ENCODE measurements around the gene USP40. TPM values are rescaled to one million over a fixed set of nuclear protein-coding genes. Genes with fewer than 3 reads are reported as not detected.

Gene USP40
- total and polyA plus RNA-seq, 4 donors = 29.4 to 40.2 (median 32.2) TPM

DNA sequence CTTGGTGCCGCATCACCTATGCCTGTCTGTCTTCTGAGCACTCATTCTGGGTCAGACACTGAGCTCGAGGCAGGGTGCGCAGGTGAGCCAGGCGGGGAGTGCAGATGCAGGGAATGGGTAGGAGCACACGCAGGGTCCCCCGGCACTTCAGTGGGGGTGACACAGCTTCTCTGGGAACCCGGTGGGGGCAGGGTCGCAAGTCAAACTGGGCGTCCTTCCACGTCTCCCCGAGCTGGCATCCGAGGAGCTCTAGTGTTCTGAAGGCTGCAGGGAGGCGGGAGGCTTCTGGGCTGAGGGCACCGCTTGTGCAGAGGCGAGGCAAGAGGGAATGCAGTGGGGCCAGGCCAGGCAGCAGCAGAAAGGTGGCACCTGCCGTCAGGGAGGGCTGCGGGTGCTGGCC is 126.3 kb downstream of the USP40 start:
- peaks cover 76% of the 10 kb centered on the region for H3K36me3 ChIP-seq (ENCODE audit: control insufficient read depth, insufficient read depth, low read length)
- H3K27me3 ChIP-seq (ENCODE audit: control insufficient read depth, insufficient read depth, low read length) = no peaks in the 10 kb centered on the region
- DNase-seq (ENCODE audit: low read depth in 4 of 6, low spot score in 6 of 6) = no peak
- H3K4me1 ChIP-seq (ENCODE audit: control insufficient read depth, insufficient read depth, low read length) = peaks cover 3% of the 10 kb centered on the region
- H3K4me3 ChIP-seq (ENCODE audit: low read depth, low read length) = no peak overlapping the region
- no peaks in the 10 kb centered on the region for H3K9me3 ChIP-seq (ENCODE audit: control insufficient read depth, insufficient read depth, low read length)
- H3K27ac ChIP-seq (ENCODE audit: low read depth, low read length) = no peak overlapping the region
- WGBS (ENCODE audit: insufficient coverage) = 95% methylated on average over 17 of the region's 17 CpGs

DNA sequence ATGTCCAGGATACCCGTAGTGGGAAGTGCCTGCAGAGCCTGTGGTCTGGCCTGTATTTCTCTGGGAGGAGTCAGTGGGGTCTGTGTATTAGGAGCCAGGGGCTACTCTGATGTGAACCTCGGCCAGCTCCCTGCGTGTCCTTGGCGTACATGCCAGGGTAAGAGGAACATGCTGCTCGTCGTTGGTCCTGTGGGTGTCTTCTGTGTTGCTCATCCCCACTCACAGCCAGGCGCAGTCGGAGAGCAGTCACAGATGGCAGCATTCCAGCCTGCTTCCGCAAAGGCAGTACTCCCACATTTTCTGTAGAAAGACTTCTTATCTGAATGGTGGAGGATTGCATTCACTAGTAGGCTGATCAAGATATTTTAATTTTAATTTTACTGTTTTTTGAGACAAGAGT is 127.4 kb downstream of the USP40 start:
- WGBS (ENCODE audit: insufficient coverage) = 60% methylated on average over 8 of the region's 9 CpGs
- H3K4me1 ChIP-seq (ENCODE audit: control insufficient read depth, insufficient read depth, low read length) = peaks cover 3% of the 10 kb centered on the region
- no peaks in the 10 kb centered on the region for H3K27me3 ChIP-seq (ENCODE audit: control insufficient read depth, insufficient read depth, low read length)
- H3K9me3 ChIP-seq (ENCODE audit: control insufficient read depth, insufficient read depth, low read length) = no peaks in the 10 kb centered on the region
- no peak overlapping the region for H3K27ac ChIP-seq (ENCODE audit: low read depth, low read length)
- DNase-seq (ENCODE audit: low read depth in 4 of 6, low spot score in 6 of 6) = peak in 2 of 6 donors; percentile 50 to 58
- no peak overlapping the region for H3K4me3 ChIP-seq (ENCODE audit: low read depth, low read length)
- peaks cover 71% of the 10 kb centered on the region for H3K36me3 ChIP-seq (ENCODE audit: control insufficient read depth, insufficient read depth, low read length)

DNA sequence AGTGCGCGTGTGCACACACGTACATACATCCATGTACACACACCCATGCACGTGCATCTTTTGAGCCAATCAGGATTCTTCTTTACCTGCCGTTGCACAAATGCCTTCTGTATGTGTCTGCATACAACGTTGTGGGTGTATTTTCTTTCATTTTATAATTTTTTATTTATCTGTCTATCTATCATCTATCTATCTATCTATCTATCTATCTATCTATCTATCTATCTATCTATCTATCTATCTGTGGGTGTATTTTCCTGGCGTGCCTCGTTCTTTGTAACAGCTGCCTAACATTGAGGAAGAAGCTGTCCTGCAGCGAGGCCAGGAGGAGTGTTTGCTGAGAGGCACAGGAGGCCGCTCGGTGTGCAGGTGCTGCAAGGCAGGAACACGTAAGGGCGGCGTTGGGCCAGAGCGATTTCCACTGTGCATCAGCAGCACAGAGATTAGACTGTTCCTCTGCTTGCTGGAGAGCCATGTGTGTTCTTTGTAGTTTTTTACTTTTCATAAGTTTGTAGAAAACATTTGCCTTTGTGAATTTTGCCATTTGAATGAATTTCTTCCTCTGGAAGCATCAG is 127.9 kb downstream of the USP40 start:
- 100% methylated on average over 5 of the region's 15 CpGs for WGBS (ENCODE audit: insufficient coverage)
- Histone ChIP-seq H3K4me1 (ENCODE audit: control insufficient read depth, insufficient read depth, low read length) (peaks cover 3% of the 10 kb centered on the region), H3K9me3 (ENCODE audit: control insufficient read depth, insufficient read depth, low read length) (no peaks in the 10 kb centered on the region), H3K4me3 (ENCODE audit: low read depth, low read length) (no peak overlapping the region), H3K27me3 (ENCODE audit: control insufficient read depth, insufficient read depth, low read length) (no peaks in the 10 kb centered on the region), H3K27ac (ENCODE audit: low read depth, low read length) (no peak overlapping the region), H3K36me3 (ENCODE audit: control insufficient read depth, insufficient read depth, low read length) (peaks cover 66% of the 10 kb centered on the region)
- DNase-seq (ENCODE audit: low read depth in 4 of 6, low spot score in 6 of 6) = no peak

DNA sequence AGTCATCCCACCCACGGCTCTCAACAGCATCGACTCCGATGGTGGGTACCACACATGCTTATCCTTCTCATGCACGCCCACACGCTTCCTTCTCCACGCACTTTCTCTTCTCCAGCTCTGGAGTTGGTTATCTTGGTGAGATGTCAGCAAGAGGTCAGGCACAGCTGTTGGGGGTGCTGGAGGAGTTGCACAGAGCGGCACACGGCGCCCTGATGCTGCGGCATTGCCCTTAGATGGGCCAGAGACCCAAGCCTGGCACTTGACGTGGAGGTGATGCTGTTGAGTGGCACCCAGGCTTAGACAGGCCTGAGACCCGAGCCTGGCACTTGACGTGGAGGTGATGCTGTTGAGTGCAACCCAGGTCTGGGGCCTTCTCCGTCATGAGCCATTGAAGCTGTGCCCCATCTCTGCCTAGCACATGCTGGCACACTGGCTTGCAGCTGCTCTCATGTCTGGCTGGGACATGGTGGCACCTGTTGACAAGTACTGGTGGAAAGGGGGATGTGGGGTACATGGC is 129.1 kb downstream of the USP40 start:
- WGBS (ENCODE audit: insufficient coverage) = 97% methylated on average over 11 of the region's 14 CpGs
- DNase-seq (ENCODE audit: low read depth in 4 of 6, low spot score in 6 of 6) = no peak
- no peak overlapping the region for H3K27ac ChIP-seq (ENCODE audit: low read depth, low read length)
- H3K27me3 ChIP-seq (ENCODE audit: control insufficient read depth, insufficient read depth, low read length) = no peaks in the 10 kb centered on the region
- H3K36me3 ChIP-seq (ENCODE audit: control insufficient read depth, insufficient read depth, low read length) = peaks cover 64% of the 10 kb centered on the region
- no peaks in the 10 kb centered on the region for H3K9me3 ChIP-seq (ENCODE audit: control insufficient read depth, insufficient read depth, low read length)
- H3K4me3 ChIP-seq (ENCODE audit: low read depth, low read length) = no peak overlapping the region
- peaks cover 3% of the 10 kb centered on the region for H3K4me1 ChIP-seq (ENCODE audit: control insufficient read depth, insufficient read depth, low read length)

DNA sequence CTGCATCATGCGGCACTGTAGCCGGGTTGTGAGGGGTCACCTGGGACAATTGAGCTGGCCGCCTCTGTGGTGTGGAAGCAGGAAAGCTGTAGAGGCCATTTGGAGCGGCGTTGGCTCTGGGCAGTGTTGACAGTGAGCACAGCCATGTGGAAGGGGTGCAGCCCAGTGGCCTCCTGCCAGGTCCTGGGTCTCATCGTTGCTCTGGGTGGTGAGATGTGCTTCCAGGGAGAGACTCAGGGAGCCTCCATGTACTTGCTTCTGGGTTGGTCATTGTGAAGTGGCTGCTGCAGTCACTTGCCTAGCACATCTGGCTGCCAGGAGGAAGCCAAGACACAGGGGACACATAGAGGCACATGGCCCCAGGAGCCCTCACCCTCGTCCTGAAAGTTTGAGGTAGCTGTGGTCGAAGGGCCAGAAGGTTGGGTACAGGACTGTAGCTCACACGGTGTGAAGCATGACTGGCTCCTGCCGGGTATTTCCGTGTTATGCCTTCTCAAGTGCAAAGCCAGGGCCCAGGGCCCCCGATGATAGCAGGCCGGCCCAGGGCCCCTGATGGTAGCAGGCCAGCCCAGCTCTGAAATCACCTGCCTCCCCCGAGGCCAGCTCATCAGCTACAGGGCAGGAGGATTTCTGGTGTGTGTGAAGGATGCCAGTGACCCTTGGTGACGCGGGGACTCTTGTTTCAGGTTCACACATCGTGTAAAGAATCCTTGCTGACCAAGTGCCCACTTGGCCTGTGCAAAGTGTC is 129.7 kb downstream of the USP40 start:
- Histone ChIP-seq H3K9me3 (ENCODE audit: control insufficient read depth, insufficient read depth, low read length) (no peaks in the 10 kb centered on the region), H3K36me3 (ENCODE audit: control insufficient read depth, insufficient read depth, low read length) (peaks cover 62% of the 10 kb centered on the region)
- WGBS (ENCODE audit: insufficient coverage) = 94% methylated on average over 17 of the region's 17 CpGs

DNA sequence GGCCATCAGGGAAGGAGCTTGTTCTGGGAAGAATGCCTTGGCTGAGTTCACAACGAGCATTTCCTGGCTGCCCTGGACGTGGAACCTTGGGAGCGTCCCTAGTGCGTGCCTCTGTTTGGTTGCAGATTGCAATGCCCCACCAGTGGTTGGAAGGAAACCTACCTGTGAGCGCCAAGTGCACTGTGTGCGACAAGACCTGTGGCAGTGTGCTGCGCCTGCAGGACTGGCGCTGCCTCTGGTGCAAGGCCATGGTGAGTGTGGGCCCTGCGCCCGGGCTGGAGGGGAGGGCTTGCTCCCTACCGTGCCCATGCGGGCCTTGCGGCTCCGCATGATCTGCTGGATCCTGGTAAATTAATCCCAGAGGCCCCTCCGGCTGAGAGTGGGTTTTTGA is 130.4 kb downstream of the USP40 start:
- no peak overlapping the region for H3K27ac ChIP-seq (ENCODE audit: low read depth, low read length)
- no peaks in the 10 kb centered on the region for H3K9me3 ChIP-seq (ENCODE audit: control insufficient read depth, insufficient read depth, low read length)
- peaks cover 3% of the 10 kb centered on the region for H3K4me1 ChIP-seq (ENCODE audit: control insufficient read depth, insufficient read depth, low read length)
- H3K4me3 ChIP-seq (ENCODE audit: low read depth, low read length) = no peak overlapping the region
- DNase-seq (ENCODE audit: low read depth in 4 of 6, low spot score in 6 of 6) = no peak
- WGBS (ENCODE audit: insufficient coverage) = 96% methylated on average over 14 of the region's 15 CpGs
- H3K36me3 ChIP-seq (ENCODE audit: control insufficient read depth, insufficient read depth, low read length) = peaks cover 55% of the 10 kb centered on the region
- H3K27me3 ChIP-seq (ENCODE audit: control insufficient read depth, insufficient read depth, low read length) = no peaks in the 10 kb centered on the region

More for the DNA sequence above, 129.7 kb downstream of the USP40 start:
- peaks cover 3% of the 10 kb centered on the region for H3K4me1 ChIP-seq (ENCODE audit: control insufficient read depth, insufficient read depth, low read length)
- no peak for DNase-seq (ENCODE audit: low read depth in 4 of 6, low spot score in 6 of 6)
- no peak overlapping the region for H3K27ac ChIP-seq (ENCODE audit: low read depth, low read length)
- H3K4me3 ChIP-seq (ENCODE audit: low read depth, low read length) = no peak overlapping the region
- no peaks in the 10 kb centered on the region for H3K27me3 ChIP-seq (ENCODE audit: control insufficient read depth, insufficient read depth, low read length)

DNA sequence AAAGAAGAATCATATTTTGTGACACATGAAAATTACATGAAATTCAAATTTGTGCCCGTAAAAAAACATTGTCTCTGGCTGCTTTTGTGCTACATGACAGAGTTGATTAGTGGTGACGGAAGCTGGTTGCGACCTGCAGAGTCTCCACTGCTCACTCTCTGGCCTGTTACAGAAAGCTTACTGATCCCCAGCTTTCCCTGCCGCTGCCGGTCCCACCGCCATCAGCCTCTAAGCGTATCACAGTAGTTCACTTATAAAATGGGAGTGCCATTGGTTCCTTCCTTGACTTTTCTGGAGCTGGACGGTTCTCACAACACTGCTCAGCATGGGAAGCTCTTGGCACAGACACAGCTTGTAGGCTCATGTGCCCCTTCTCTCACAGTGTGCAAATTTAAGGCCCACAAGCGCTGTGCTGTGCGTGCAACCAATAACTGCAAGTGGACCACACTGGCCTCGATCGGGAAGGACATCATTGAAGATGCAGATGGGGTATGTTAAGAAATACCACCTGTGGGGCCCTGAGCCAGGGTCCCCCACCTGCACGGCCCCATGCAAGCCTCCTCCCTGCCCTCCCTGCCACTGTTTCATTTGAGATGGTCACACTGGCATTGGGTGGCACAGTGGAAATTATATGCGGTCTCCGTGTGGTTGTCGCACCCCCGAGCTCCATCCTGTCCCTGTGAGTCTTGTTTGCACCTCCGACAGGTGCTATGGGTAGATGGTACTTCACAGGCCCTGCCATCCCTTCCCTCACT is 131.0 kb downstream of the USP40 start:
- peaks cover 49% of the 10 kb centered on the region for H3K36me3 ChIP-seq (ENCODE audit: control insufficient read depth, insufficient read depth, low read length)
- H3K27ac ChIP-seq (ENCODE audit: low read depth, low read length) = no peak overlapping the region
- DNase-seq (ENCODE audit: low read depth in 4 of 6, low spot score in 6 of 6) = no peak

DNA sequence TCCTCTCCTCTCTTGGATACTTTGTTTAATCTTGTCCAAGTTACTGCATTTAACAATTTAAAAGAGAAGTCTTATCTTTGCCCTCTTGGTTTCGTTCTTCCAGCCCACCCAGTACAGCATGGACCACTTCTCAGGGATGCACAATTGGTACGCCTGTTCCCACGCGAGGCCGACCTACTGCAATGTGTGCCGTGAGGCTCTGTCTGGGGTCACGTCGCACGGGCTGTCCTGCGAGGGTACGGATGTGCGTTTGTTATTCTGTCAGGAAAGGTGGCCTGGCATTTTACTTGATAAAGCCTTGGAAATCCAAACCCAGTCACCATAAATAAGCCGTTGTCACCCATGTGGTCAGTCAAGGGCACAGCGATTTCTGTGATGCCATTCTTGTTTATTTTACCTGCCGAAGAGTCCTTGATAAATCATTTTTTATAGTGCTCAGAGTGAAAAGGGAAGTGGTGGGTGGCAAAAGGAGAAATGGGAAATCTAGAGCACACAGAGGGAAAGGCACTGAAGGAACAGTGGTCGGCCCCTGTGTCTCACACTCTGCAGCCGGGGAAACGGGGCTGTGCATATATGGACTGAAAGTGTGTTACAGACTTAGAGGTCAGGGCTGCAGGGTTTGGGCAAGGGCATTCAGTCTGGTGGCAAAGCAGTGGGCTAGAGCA is 131.8 kb downstream of the USP40 start:
- Histone ChIP-seq H3K4me3 (ENCODE audit: low read depth, low read length) (no peak overlapping the region), H3K4me1 (ENCODE audit: control insufficient read depth, insufficient read depth, low read length) (peaks cover 3% of the 10 kb centered on the region), H3K27me3 (ENCODE audit: control insufficient read depth, insufficient read depth, low read length) (no peaks in the 10 kb centered on the region), H3K27ac (ENCODE audit: low read depth, low read length) (no peak overlapping the region), H3K9me3 (ENCODE audit: control insufficient read depth, insufficient read depth, low read length) (no peaks in the 10 kb centered on the region), H3K36me3 (ENCODE audit: control insufficient read depth, insufficient read depth, low read length) (peaks cover 43% of the 10 kb centered on the region)
- 79% methylated on average over 18 of the region's 18 CpGs for WGBS (ENCODE audit: insufficient coverage)
- no peak for DNase-seq (ENCODE audit: low read depth in 4 of 6, low spot score in 6 of 6)

More for the DNA sequence above, 131.0 kb downstream of the USP40 start:
- H3K4me1 ChIP-seq (ENCODE audit: control insufficient read depth, insufficient read depth, low read length) = peaks cover 3% of the 10 kb centered on the region
- H3K4me3 ChIP-seq (ENCODE audit: low read depth, low read length) = no peak overlapping the region
- H3K9me3 ChIP-seq (ENCODE audit: control insufficient read depth, insufficient read depth, low read length) = no peaks in the 10 kb centered on the region
- H3K27me3 ChIP-seq (ENCODE audit: control insufficient read depth, insufficient read depth, low read length) = no peaks in the 10 kb centered on the region
- WGBS (ENCODE audit: insufficient coverage) = 93% methylated on average over 10 of the region's 18 CpGs

DNA sequence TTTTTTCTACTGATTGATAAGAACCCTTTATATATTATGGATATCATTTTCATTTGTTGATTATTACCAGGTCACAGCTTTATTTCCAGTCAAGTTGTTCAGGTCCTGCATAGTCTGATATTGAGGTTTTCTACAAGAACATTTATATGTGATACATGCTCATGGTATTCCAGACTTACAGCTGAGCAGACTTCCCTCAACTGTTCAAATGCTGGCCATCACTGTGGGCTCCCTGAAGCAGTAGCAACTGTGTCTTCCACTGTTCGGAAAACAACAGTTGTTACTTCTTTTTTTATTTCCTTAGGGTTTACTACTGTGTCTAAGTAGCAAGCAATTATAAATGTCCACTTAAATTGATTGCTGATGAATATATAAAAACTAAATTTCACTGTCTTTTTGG is 132.8 kb downstream of the USP40 start:
- H3K9me3 ChIP-seq (ENCODE audit: control insufficient read depth, insufficient read depth, low read length) = no peaks in the 10 kb centered on the region
- no peak overlapping the region for H3K4me3 ChIP-seq (ENCODE audit: low read depth, low read length)
- DNase-seq (ENCODE audit: low read depth in 4 of 6, low spot score in 6 of 6) = no peak
- no CpG with 5 or more reads among the region's 1 CpG for WGBS (ENCODE audit: insufficient coverage)
- no peak overlapping the region for H3K27ac ChIP-seq (ENCODE audit: low read depth, low read length)
- H3K36me3 ChIP-seq (ENCODE audit: control insufficient read depth, insufficient read depth, low read length) = peaks cover 38% of the 10 kb centered on the region
- H3K4me1 ChIP-seq (ENCODE audit: control insufficient read depth, insufficient read depth, low read length) = peaks cover 9% of the 10 kb centered on the region
- no peaks in the 10 kb centered on the region for H3K27me3 ChIP-seq (ENCODE audit: control insufficient read depth, insufficient read depth, low read length)

Measured in spinal cord (tissue), 10 donors.